Keratinocyte (primary cell): ENCODE data around the gene RABGGTA.
"Not testable (repeated sequence)": the region's sequence is repeated elsewhere in the genome, so short reads cannot be mapped to it uniquely, and the experiment has no call there.

ENCODE experiments used
- EZH2 ChIP-seq: IDR thresholded peaks from one replicate; pipeline ENCODE4 v1.6.1; 2012; ENCODE audit warnings: inconsistent platforms, mild to moderate bottlenecking, low read length, moderate library complexity
- TF ChIP-seq, protein P1 (sequence below), 3 experiments: IDR thresholded peaks in 1 of 3; conservative IDR thresholded peaks in 1 of 3; optimal IDR thresholded peaks in 1 of 3; 2 replicates in 2 of 3; 3 replicates in 1 of 3; pipeline versions ENCODE3 to v1.5.1; 2011; ENCODE audit warnings: low read length in 3 of 3, mild to moderate bottlenecking in 3 of 3, moderate library complexity in 2 of 3, control low read depth in 1 of 3, inconsistent platforms in 1 of 3; ENCODE audit not compliant: insufficient read depth in 2 of 3; ENCODE audit errors: extremely low read depth in 1 of 3

DNA sequence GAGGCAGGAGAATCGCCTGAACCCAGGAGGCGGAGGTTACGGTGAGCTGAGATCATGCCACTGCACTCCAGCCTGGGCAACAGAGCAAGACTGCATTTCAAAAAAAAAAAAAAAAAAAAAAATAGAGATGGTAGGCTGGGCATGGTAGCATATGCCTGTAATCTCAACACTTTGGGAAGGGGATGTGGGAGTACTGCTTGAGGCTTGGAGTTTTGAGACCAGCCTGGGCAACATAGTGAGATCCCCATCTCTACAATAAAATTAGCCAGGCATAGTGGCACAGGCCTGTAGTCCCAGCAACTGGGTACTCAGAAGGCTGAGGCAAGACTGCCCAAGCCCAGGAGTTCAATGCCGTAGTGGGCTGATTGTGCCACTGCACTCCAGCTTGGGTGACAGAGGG lies 48.4 kb downstream of the RABGGTA start:
- not testable (repeated sequence) for TF ChIP-seq EZH2
- TF ChIP-seq, protein P1, sequence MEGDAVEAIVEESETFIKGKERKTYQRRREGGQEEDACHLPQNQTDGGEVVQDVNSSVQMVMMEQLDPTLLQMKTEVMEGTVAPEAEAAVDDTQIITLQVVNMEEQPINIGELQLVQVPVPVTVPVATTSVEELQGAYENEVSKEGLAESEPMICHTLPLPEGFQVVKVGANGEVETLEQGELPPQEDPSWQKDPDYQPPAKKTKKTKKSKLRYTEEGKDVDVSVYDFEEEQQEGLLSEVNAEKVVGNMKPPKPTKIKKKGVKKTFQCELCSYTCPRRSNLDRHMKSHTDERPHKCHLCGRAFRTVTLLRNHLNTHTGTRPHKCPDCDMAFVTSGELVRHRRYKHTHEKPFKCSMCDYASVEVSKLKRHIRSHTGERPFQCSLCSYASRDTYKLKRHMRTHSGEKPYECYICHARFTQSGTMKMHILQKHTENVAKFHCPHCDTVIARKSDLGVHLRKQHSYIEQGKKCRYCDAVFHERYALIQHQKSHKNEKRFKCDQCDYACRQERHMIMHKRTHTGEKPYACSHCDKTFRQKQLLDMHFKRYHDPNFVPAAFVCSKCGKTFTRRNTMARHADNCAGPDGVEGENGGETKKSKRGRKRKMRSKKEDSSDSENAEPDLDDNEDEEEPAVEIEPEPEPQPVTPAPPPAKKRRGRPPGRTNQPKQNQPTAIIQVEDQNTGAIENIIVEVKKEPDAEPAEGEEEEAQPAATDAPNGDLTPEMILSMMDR (optimal IDR thresholded peaks at IDR 0.05 in 1 of 3, IDR thresholded peaks at IDR 0.05 in 1 of 3, conservative IDR thresholded peaks at IDR 0.05 in 1 of 3; ENCODE audit: extremely low read depth in 1 of 3, insufficient read depth in 2 of 3, low read length in 3 of 3), result not testable (repeated sequence)
